ENCODE results near the gene IRF5. TPM values are rescaled to one million over a fixed set of nuclear protein-coding genes. Genes with fewer than 3 reads are reported as not detected.

Gene IRF5
- total RNA-seq, 1 donor from 2014 or later: 0.36 TPM

- TF ChIP-seq CTCF (IDR thresholded peaks at IDR 0.05; ENCODE audit: insufficient read depth, low read depth, low read length): no peak
- no peak for TF ChIP-seq EZH2 (IDR thresholded peaks at IDR 0.05; ENCODE audit: insufficient read depth, low read length)
- no peaks in the 10 kb centered on the region for H3K9me3 ChIP-seq (ENCODE audit: insufficient read depth, low read depth, low read length)
- DNase-seq (ENCODE audit: low read depth) (no peak), FAIRE-seq (no peak)
- H3K27ac ChIP-seq (ENCODE audit: low read depth, low read length): no peak overlapping the region
- Mint-ChIP-seq H3K27ac (ENCODE audit: unreplicated experiment) (no peak overlapping the region), H3K9me3 (ENCODE audit: unreplicated experiment) (no peaks in the 10 kb centered on the region), H3K4me3 (ENCODE audit: unreplicated experiment) (no peak overlapping the region), H3K27me3 (ENCODE audit: low read depth, unreplicated experiment) (peaks cover 8% of the 10 kb centered on the region), H3K4me1 (ENCODE audit: low read depth, unreplicated experiment) (no peaks in the 10 kb centered on the region), H3K36me3 (ENCODE audit: low read depth, unreplicated experiment) (peaks cover 21% of the 10 kb centered on the region)
- H3K79me2 ChIP-seq (ENCODE audit: insufficient read depth, low read length): no peaks in the 10 kb centered on the region
- no peaks in the 10 kb centered on the region for H3K4me1 ChIP-seq (ENCODE audit: insufficient read depth, low read length)
- H3K36me3 ChIP-seq (ENCODE audit: insufficient read depth, low read length): peaks cover 2% of the 10 kb centered on the region
- H2AFZ ChIP-seq (ENCODE audit: low read depth, low read length): no peak overlapping the region
- no peaks in the 10 kb centered on the region for H4K20me1 ChIP-seq (ENCODE audit: insufficient read depth, low read length)
- no peak overlapping the region for H3K9ac ChIP-seq (ENCODE audit: low read length)
- no peak overlapping the region for H3K4me2 ChIP-seq (ENCODE audit: low read length)
- no peak overlapping the region for H3K4me3 ChIP-seq (ENCODE audit: insufficient read depth, low read depth, low read length)
- no peaks in the 10 kb centered on the region for H3K27me3 ChIP-seq (ENCODE audit: insufficient read depth, low read length)
Measured at GRCh38 chr7:128946936-128947830, 9.5 kb downstream of the IRF5 start.

GRCh38 chr7:128947854-128948253 is 10.1 kb downstream of the IRF5 start:
- Histone ChIP-seq H3K27ac (ENCODE audit: low read depth, low read length) (no peak overlapping the region), H3K27me3 (ENCODE audit: insufficient read depth, low read length) (no peaks in the 10 kb centered on the region), H3K9me3 (ENCODE audit: insufficient read depth, low read depth, low read length) (no peaks in the 10 kb centered on the region), H3K4me3 (ENCODE audit: insufficient read depth, low read depth, low read length) (no peak overlapping the region), H3K9ac (ENCODE audit: low read length) (no peak overlapping the region), H3K4me2 (ENCODE audit: low read length) (no peak overlapping the region), H2AFZ (ENCODE audit: low read depth, low read length) (no peak overlapping the region), H3K79me2 (ENCODE audit: insufficient read depth, low read length) (no peaks in the 10 kb centered on the region), H3K4me1 (ENCODE audit: insufficient read depth, low read length) (no peaks in the 10 kb centered on the region), H4K20me1 (ENCODE audit: insufficient read depth, low read length) (no peaks in the 10 kb centered on the region), H3K36me3 (ENCODE audit: insufficient read depth, low read length) (peaks cover 9% of the 10 kb centered on the region)
- peaks cover 8% of the 10 kb centered on the region for H3K27me3 Mint-ChIP-seq (ENCODE audit: low read depth, unreplicated experiment)
- H3K4me1 Mint-ChIP-seq (ENCODE audit: low read depth, unreplicated experiment): no peaks in the 10 kb centered on the region
- no peak for DNase-seq (ENCODE audit: low read depth)
- no peaks in the 10 kb centered on the region for H3K9me3 Mint-ChIP-seq (ENCODE audit: unreplicated experiment)
- TF ChIP-seq EZH2 (IDR thresholded peaks at IDR 0.05; ENCODE audit: insufficient read depth, low read length) (no peak), CTCF (IDR thresholded peaks at IDR 0.05; ENCODE audit: insufficient read depth, low read depth, low read length) (no peak)
- no peak for FAIRE-seq
- no peak overlapping the region for H3K4me3 Mint-ChIP-seq (ENCODE audit: unreplicated experiment)
- no peak overlapping the region for H3K27ac Mint-ChIP-seq (ENCODE audit: unreplicated experiment)
- H3K36me3 Mint-ChIP-seq (ENCODE audit: low read depth, unreplicated experiment): peaks cover 22% of the 10 kb centered on the region
